GM21367 (cell line): ENCODE results near the gene TMPRSS15.

ENCODE experiments used
- ATAC-seq: cut with Tn5 transposase; IDR thresholded peaks from one replicate; pipeline ENCODE4 v1.9.1; 2021; ENCODE audit not compliant: unreplicated experiment

Gene TMPRSS15

DNA sequence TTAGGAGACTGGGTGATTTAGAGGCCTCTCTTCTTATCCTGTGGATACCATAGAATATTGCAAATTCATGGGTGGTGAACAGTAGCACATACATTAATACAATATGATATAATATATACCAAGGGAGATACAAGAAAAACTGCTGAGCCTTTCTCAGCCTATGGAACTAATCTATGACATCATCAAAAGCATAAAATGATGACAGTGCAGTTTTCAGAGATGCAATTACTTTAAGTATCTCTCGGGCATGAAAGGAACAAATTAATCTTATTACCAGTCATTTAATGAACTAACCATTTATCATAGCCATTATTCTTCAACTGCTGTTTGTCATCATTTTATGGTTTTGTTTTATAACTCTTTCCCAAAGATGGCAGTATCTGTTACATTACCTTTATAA, 155.4 kb downstream of the TMPRSS15 start:
- no peak for ATAC-seq

DNA sequence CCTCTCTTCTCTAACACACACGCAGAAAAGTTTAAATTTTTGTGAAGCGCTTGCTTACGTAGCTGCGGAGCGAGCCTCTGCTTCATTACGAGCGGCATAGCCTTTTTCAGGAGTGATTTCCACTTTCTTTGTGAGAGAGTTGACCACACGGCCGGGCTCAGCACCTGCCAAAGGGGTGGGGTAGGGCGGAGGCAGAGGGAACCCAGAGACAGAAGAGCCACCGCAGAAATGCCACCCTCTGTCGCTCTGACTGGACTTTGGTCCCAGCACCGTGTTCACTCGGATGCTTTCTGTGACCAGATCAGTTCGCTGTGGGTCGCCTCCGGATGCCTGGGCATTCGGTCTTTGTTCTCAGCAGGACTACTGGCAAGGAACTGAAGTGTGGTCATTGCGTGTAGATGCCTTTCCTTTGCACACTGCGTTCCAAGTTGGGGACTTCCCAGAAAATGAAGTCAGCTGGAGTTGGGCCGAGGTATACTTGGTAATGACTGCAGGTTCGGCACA, 158.1 kb downstream of the TMPRSS15 start:
- ATAC-seq: no peak

DNA sequence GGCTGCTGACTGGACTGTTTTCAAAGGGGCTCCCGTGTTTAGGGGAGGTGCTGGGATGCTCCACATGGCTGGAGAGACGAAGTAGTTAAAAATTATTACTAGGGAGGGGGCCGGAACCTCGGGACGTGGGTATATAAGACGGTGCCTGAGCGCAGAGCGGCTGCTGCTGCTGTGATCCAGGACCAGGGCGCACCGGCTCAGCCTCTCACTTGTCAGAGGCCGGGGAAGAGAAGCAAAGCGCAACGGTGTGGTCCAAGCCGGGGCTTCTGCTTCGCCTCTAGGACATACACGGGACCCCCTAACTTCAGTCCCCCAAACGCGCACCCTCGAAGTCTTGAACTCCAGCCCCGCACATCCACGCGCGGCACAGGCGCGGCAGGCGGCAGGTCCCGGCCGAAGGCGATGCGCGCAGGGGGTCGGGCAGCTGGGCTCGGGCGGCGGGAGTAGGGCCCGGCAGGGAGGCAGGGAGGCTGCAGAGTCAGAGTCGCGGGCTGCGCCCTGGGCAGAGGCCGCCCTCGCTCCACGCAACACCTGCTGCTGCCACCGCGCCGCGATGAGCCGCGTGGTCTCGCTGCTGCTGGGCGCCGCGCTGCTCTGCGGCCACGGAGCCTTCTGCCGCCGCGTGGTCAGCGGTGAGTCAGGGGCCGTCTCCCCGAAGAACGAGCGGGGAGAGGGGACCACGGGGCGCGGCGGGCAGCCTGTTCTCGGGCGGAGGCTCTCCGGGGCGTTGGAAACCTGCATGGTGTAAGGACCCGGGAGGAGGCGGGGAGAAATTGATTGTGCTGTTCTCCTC, 158.7 kb downstream of the TMPRSS15 start, which contains the start of gene CHODL:
Gene CHODL, plus strand, starts transcription at position 163 of the 793 bp plus-strand sequence. Its CDS starts 391 bp downstream, at position 554.
- ATAC-seq: no peak

DNA sequence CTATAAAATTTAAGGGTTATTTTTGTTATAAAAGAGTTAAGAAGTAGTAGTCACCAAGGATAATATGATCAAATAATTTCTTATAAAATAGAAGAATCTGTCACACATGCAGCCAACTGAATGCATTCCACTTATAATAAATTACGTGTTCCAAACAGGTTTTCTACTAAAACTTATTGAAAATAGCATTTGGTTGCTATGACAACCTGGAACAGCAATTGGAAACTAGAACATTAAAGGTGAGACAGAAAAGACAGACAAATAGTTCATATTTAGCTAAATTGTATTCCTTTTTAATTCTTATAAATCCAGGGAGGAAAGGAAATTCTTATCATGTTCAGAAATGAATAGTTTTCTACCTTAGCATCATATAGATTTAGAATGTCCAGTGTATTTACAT, 168.0 kb downstream of the TMPRSS15 start:
- ATAC-seq: no peak

DNA sequence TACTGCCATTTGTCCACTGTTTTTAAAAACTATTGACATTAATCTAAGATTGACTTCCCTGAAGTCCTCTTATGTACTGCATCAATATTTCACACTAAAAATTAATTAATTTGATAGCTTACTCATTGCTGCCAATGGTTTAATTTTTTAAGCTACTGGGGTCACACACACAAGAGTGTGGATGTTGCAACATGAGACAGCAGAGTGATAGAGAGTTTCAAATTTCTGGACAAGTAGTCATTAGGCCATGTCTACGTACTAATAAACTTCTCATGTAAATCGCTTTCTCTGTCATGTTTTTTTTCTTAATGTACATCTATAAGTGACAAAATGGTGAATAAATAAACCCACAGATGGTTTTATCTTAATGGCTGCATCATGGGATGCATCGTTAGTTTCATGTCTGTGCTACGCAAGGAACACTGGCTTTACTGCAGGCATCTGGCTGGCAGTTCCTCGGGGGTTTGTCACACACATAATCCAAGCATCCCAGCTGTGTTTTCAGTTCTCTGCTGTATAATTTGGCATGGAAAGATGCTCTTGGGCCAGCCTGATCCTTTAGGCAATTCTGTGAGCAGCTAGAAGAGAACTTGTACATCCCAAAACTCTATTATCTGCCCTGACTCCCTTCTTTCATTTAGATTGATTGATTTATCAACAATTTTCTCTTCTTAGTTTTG, 175.4 kb downstream of the TMPRSS15 start:
- no peak for ATAC-seq

DNA sequence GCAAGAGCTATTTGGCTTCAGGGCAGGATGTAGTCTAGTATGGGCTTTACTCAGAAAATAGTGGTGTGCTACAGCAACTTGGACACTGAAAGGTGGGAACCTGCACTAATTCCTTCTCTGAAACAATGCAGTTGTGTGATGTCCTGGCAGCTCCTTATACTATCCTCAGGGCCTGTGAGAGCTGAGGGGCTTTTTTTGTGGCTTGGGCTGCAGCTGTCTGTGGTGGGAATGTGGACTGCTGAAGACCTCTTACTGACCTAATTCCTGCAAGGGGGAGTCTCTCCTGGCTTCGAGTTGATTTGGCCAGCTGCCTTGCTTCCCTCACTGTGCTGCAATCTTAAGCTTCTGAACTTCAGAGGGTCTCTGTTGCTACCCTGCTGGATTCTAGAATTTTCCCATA, 181.2 kb downstream of the TMPRSS15 start:
- ATAC-seq: no peak

DNA sequence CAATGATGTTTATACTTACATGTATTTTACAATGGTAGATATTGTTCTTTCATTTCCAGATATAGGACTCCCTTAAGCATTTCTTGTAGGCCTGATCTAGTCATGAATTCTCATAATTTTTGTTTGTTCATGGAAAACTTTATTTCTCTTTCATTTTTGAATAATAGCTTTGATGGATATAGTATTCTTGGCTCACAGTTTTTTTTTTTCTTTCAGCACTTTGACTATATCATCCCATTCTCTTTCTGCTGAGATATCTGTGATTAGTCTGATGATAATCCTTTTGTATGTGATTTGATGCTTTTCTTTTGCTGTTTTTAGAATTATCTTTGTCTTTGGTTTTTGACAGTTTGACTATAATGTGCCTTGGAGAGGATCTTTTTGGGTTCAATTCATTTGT, 183.1 kb downstream of the TMPRSS15 start:
- no peak for ATAC-seq
